Psoas muscle (tissue), 8 donors: ENCODE measurements around the gene SUFU. TPM values are rescaled to one million over a fixed set of nuclear protein-coding genes. Genes with fewer than 3 reads are reported as not detected.

ENCODE experiments used
- ATAC-seq, 4 donors: fragments of 200-7000 bp; cut with Tn5 transposase; one replicate each; pipeline ENCODE4 v1.9.1; 2020; ENCODE audit warnings: moderate library complexity in 3 of 4, mild to moderate bottlenecking in 2 of 4
- DNase-seq, 2 donors: peaks; one replicate each; pipeline ENCODE4 v3.0.0-alpha.2; 2020
- H3K27ac ChIP-seq: fragments of 200-600 bp; one replicate; pipeline ENCODE4 v1.8.0; 2022
- H3K27me3 ChIP-seq, 3 donors: fragments of 200-600 bp in 1 of 3; one replicate each; pipeline versions ENCODE4 v1.6.1 to v1.8.0; 2013 to 2022; ENCODE audit warnings: low read length in 2 of 3, mild to moderate bottlenecking in 2 of 3, moderate library complexity in 1 of 3; ENCODE audit not compliant: insufficient read depth in 3 of 3
- H3K36me3 ChIP-seq, 2 donors: fragments of 200-600 bp in 1 of 2; one replicate each; pipeline versions ENCODE4 v1.6.1 to v1.8.0; 2013 to 2022; ENCODE audit warnings: low read depth in 1 of 2, mild to moderate bottlenecking in 1 of 2, moderate library complexity in 1 of 2; ENCODE audit not compliant: insufficient read depth in 1 of 2
- H3K4me1 ChIP-seq: fragments of 200-600 bp; one replicate; pipeline ENCODE4 v1.8.0; 2022
- H3K4me3 ChIP-seq: fragments of 200-600 bp; one replicate; pipeline ENCODE4 v1.8.0; 2022; ENCODE audit warnings: mild to moderate bottlenecking
- H3K9me3 ChIP-seq: fragments of 200-600 bp; one replicate; pipeline ENCODE4 v1.8.0; 2022
- WGBS, 3 donors: extraction: QIAGEN DNeasy Blood & Tissue Kit; methylation state at CpG; one replicate each; pipeline versions ENCODE4 v1.1.6 to v1.1.7; 2013; 5-methylcytosine and 5-hydroxymethylcytosine counted together
- intact Hi-C, 2 donors: fragments of 100-400 bp; cut with DNase I; formaldehyde crosslinking; loops; one replicate each; pipeline versions ENCODE4 v1.11.0 to v1.14.2; 2022
- polyA plus RNA-seq, 3 donors: library from polyadenylated mRNA; stranded (reverse); fragments of 200-250 nt; gene quantifications; one replicate each; pipeline ENCODE4 v1.2.3, GENCODE V29; 2013
- total RNA-seq, 4 donors: library from RNA; stranded (reverse); fragmentation: NEBNext Ultra II Directional in 2 of 4; extraction: Animal tissue kit (Norgen Biotek cat#: 25700) in 2 of 4; gene quantifications; one replicate each; pipeline versions ENCODE4 v1.2.1 to v1.2.4, GENCODE V29; 2021 to 2023
- TF ChIP-seq, protein P1 (sequence below): fragments of 200-600 bp; IDR thresholded peaks from one replicate; pipeline ENCODE4 v1.8.0; 2022; ENCODE audit warnings: antibody characterized with exemption
- donor health status: healthy with polysubstance abuse.
- donor health status: DM: no; HTN: no; CAD: no; lungs with moderate emphysema.
- donor health status: Bipolar disorder and iron deficiency.
- donor health status: healthy.
- donor health status: DM: yes; HTN: yes; CAD: no.
- donor health status: DM: no; HTN: no; CAD: no.
- donor health status: DM: no; HTN: no; CAD: no.
- donor health status: DM: yes; HTN: yes; CAD: no.

Gene SUFU
- total and polyA plus RNA-seq, 7 donors = 2.1 to 6.8 (median 5.1) TPM

DNA sequence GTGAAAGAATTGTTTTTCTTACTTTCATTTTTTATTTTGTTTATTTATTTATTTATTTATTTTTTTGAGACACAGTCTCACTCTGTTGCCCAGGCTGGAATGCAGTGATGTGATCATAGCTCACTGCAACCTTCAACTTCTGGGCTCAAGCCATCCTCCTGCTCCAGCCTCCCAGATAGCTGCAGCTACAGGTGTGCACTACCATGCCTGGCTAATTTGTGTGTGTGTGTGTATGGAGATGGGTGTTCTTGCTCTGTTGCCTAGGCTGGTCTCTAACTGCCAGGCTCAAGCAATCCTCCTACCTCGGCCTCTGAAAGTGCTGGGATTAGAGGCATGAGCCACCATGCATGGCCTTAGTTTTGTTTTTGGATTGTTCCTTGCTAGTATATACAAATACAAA lies 85.1 kb downstream of the SUFU start:
- Histone ChIP-seq H3K27me3 (no peaks in the 10 kb centered on the region), H3K27ac (no peak overlapping the region), H3K4me1 (peaks cover 4% of the 10 kb centered on the region), H3K4me3 (no peak overlapping the region), H3K36me3 (no peaks in the 10 kb centered on the region), H3K9me3 (no peaks in the 10 kb centered on the region)
- TF ChIP-seq, protein P1, sequence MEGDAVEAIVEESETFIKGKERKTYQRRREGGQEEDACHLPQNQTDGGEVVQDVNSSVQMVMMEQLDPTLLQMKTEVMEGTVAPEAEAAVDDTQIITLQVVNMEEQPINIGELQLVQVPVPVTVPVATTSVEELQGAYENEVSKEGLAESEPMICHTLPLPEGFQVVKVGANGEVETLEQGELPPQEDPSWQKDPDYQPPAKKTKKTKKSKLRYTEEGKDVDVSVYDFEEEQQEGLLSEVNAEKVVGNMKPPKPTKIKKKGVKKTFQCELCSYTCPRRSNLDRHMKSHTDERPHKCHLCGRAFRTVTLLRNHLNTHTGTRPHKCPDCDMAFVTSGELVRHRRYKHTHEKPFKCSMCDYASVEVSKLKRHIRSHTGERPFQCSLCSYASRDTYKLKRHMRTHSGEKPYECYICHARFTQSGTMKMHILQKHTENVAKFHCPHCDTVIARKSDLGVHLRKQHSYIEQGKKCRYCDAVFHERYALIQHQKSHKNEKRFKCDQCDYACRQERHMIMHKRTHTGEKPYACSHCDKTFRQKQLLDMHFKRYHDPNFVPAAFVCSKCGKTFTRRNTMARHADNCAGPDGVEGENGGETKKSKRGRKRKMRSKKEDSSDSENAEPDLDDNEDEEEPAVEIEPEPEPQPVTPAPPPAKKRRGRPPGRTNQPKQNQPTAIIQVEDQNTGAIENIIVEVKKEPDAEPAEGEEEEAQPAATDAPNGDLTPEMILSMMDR = no peak
- ATAC-seq (no peak), DNase-seq (no peak)
- intact Hi-C loops = loop anchor here in 1 of 2 donors (10.0 kb wide), 1 partner anchor 194 kb away; the partner anchor contains the start of gene NFKB2
- 88 to 96% (median 94%) methylated on average over 1 of the region's 1 CpG for WGBS, 3 donors

DNA sequence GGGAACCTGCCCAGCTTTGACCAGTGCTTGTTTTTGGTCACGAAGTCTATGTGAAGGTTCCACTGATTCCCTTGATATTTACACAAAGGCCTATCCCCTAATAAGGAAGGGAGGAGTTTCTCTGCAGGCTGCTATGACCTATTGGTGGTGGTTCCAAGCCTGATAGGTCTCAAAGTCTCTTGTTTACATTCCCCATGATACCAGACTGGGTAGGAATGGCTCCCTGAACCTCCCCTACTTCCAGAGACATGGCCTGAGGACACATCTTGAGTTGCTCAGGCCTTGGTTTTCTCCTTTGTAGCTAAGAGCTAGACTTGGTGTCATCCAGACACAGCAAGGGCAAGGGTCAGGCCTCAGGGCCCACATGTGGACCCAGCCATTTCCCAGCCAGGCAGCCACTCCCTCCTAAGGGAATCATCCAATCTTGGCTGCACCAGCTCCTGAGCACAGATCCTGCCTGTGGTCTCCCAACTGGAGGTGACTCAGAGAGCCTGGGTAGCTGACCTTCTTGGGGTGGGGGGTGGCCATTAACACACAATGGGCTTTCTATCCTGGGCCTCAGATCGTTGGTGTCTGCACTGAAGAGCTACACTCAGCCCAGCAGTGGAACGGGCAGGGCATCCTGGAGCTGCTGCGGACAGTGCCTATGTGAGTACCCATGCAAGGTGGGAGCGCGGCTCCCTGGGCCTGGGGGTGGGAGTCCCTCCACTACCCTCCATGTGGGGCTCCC lies 89.5 kb downstream of the SUFU start:
- no peak overlapping the region for H3K4me3 ChIP-seq
- WGBS, 3 donors = 82 to 88% (median 86%) methylated on average over 6 of the region's 6 CpGs
- H3K27me3 ChIP-seq = no peaks in the 10 kb centered on the region
- TF ChIP-seq, protein P1 = no peak
- DNase-seq (no peak), ATAC-seq (no peak)
- peaks cover 0 to 16% of the 10 kb centered on the region in 2 donors for H3K36me3 ChIP-seq
- H3K27ac ChIP-seq = no peak overlapping the region
- H3K4me1 ChIP-seq = peaks cover 20% of the 10 kb centered on the region
- no peaks in the 10 kb centered on the region for H3K9me3 ChIP-seq
- intact Hi-C loops = no loop called here

DNA sequence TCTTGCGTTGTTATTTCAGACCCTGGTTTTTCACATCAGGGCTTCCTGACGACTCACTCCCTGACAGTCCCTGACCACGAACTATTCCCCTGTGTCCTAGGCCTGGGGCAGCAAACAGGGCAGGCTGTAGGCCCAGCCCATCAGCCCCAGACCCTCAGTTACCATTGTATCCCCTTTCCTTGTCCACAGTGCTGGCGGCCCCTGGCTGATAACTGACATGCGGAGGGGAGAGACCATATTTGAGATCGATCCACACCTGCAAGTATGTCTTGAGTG lies 90.0 kb downstream of the SUFU start:
- ATAC-seq (no peak), DNase-seq (no peak)
- Histone ChIP-seq H3K4me3 (no peak overlapping the region), H3K36me3 (peaks cover 0 to 21% of the 10 kb centered on the region in 2 donors), H3K4me1 (peaks cover 22% of the 10 kb centered on the region), H3K9me3 (no peaks in the 10 kb centered on the region), H3K27ac (no peak overlapping the region), H3K27me3 (no peaks in the 10 kb centered on the region)
- intact Hi-C loops = no loop called here
- WGBS, 3 donors = 87 to 89% (median 88%) methylated on average over 6 of the region's 6 CpGs
- TF ChIP-seq, protein P1 = no peak

DNA sequence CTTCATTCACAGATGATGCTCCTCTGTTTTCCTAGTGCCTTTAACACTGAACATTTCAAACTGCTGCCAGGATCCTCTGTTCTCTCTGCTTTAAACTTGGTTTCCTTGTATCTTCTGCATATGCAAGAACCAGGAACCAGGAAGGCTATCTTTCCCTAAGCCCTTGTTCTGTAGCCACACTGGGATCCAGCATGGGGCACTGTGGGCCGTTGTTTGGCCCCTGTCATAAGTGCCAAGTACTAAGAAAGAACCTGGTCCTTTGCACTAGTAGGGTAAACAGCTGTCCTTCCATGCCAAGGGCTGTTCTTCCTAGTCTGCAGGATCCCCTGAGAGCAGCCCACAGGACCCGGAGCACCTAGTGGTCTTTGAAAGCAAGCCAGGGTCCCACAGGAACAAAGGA lies 91.5 kb downstream of the SUFU start:
- H3K4me3 ChIP-seq = no peak overlapping the region
- WGBS, 3 donors = 29 to 40% (median 32%) methylated on average over 2 of the region's 2 CpGs
- peak overlapping the region; percentile 36 for H3K27ac ChIP-seq
- TF ChIP-seq, protein P1 = no peak
- no peak for DNase-seq
- H3K4me1 ChIP-seq = peaks cover 30% of the 10 kb centered on the region
- H3K27me3 ChIP-seq = no peaks in the 10 kb centered on the region
- peaks cover 0 to 31% of the 10 kb centered on the region in 2 donors for H3K36me3 ChIP-seq
- no peaks in the 10 kb centered on the region for H3K9me3 ChIP-seq
- peak in 3 of 4 donors; percentile 33 to 35 (median 35) for ATAC-seq
- intact Hi-C loops = no loop called here

DNA sequence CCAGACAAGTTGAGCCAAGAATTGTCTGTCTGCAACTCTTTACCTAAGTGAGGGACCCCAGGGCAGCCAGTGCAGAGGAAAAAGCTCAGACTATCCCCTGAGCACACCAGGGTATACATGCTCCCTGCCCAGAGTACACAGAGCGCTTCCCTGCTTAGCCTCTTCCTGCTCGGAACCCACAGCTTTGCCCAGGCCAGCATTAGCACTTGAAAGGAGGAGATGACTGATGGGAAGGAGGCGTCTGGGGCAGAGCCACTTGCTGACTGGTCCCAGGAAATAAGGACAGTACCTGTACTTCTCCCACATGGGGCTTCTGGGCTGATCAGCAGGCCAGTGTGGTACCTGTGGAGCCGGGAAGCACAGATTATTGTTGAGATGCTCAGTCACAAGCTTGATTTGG lies 92.1 kb downstream of the SUFU start:
- DNase-seq (no peak), ATAC-seq (no peak)
- H3K27ac ChIP-seq = peak overlapping the region; percentile 36
- H3K4me3 ChIP-seq = no peak overlapping the region
- TF ChIP-seq, protein P1 = no peak
- WGBS, 3 donors = 93 to 97% (median 93%) methylated on average over 4 of the region's 4 CpGs
- H3K9me3 ChIP-seq = no peaks in the 10 kb centered on the region
- intact Hi-C loops = no loop called here
- peaks cover 37% of the 10 kb centered on the region for H3K4me1 ChIP-seq
- H3K36me3 ChIP-seq = peaks cover 0 to 31% of the 10 kb centered on the region in 2 donors
- H3K27me3 ChIP-seq = no peaks in the 10 kb centered on the region
